Inflammatory macrophage treated with lipopolysaccharide for 1 hour (primary cell): ENCODE data around the gene MYRIP.
"Not testable (repeated sequence)": the region's sequence is repeated elsewhere in the genome, so short reads cannot be mapped to it uniquely, and the experiment has no call there.

Experiments
- DNase-seq, 2 donors: peaks; one replicate each; pipeline ENCODE4 v3.0.0-alpha.2; 2020 to 2022

The MYRIP gene

GRCh38 chr3:39808467-39809180 is 785 bp upstream of the MYRIP start:
- no peak for DNase-seq

- no peak for DNase-seq
Observed at GRCh38 chr3:39809995-39810595, 686 bp downstream of the MYRIP start.

- DNase-seq = no peak
Observed at GRCh38 chr3:39810647-39811161, 1.3 kb downstream of the MYRIP start.

GRCh38 chr3:39811561-39811960 is 2.2 kb downstream of the MYRIP start:
- no peak for DNase-seq

GRCh38 chr3:39812537-39812936 is 3.1 kb downstream of the MYRIP start:
- DNase-seq = no peak

GRCh38 chr3:39814007-39814406 is 4.6 kb downstream of the MYRIP start:
- DNase-seq = no peak

GRCh38 chr3:39819899-39820298 is 10.5 kb downstream of the MYRIP start:
- no peak for DNase-seq

- not testable (repeated sequence) for DNase-seq
Observed at GRCh38 chr3:39833764-39834163, 24.4 kb downstream of the MYRIP start.

GRCh38 chr3:39839484-39839883 is 30.1 kb downstream of the MYRIP start:
- DNase-seq = no peak

GRCh38 chr3:39843440-39843839 is 34.0 kb downstream of the MYRIP start:
- DNase-seq = no peak

GRCh38 chr3:39848365-39848764 is 39.0 kb downstream of the MYRIP start:
- no peak for DNase-seq

- peak; percentile 1 to 11 for DNase-seq
Observed at GRCh38 chr3:39849992-39850715, 40.7 kb downstream of the MYRIP start.

GRCh38 chr3:39850716-39851032 is 41.3 kb downstream of the MYRIP start:
- no peak for DNase-seq

GRCh38 chr3:39855517-39855916 is 46.1 kb downstream of the MYRIP start:
- DNase-seq = no peak

- no peak for DNase-seq
Observed at GRCh38 chr3:39869890-39870289, 60.5 kb downstream of the MYRIP start.

GRCh38 chr3:39870706-39871105 is 61.3 kb downstream of the MYRIP start:
- DNase-seq = no peak

- DNase-seq = no peak
Observed at GRCh38 chr3:39879581-39879980, 70.2 kb downstream of the MYRIP start.

- no peak for DNase-seq
Observed at GRCh38 chr3:39882111-39882510, 72.7 kb downstream of the MYRIP start.

- DNase-seq = no peak
Observed at GRCh38 chr3:39892068-39892467, 82.7 kb downstream of the MYRIP start.

GRCh38 chr3:39896184-39896583 is 86.8 kb downstream of the MYRIP start:
- no peak for DNase-seq

GRCh38 chr3:39900462-39901002 is 91.1 kb downstream of the MYRIP start:
- DNase-seq = no peak

- DNase-seq = no peak
Observed at GRCh38 chr3:39903253-39903652, 93.8 kb downstream of the MYRIP start.

GRCh38 chr3:39905788-39906187 is 96.4 kb downstream of the MYRIP start:
- DNase-seq = no peak

GRCh38 chr3:39907981-39908380 is 98.6 kb downstream of the MYRIP start:
- DNase-seq = no peak
